ENCODE results near the gene SELENOV.
"Not testable (repeated sequence)": the region's sequence is repeated elsewhere in the genome, so short reads cannot be mapped to it uniquely, and the experiment has no call there.

SELENOV gene

DNA sequence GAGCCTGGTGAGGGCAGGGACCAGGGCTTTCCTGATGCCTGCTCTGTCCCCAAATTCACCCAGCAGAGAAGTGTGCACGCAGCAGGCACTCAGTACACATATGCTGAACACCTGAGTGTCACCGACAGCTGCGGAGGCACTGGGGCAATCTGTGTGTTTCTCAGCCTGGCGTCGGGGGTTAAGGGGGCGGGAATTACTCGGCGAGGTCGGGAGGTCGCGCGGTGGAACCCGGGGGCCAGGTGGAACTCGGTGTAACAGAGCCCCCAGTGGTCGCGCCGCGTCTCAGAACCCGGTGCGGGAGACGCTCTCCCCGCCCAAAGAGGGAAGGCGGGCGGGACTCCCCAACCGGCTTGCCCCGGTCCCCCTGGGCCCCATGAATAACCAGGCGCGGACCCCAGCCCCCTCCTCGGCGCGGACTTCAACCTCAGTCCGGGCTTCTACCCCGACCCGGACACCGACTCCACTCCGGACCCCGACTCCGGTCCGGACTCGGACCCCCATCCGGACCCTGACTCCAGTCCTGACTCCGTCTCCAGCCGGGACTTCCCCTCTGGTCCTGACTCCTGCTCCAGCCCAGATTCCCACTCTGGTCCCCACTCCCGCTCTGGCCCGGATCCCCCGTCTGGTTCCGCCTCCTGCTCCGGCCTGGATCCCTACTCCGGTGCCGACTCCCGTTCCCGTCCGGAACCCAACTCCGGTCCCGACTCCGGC, at the start of gene SELENOV:
TSS of gene SELENOV (plus strand) at position 300 of the 711 bp plus-strand sequence. CDS start at position 374, 74 bp downstream.
- no peak for DNase-seq (ENCODE audit: low read depth)

DNA sequence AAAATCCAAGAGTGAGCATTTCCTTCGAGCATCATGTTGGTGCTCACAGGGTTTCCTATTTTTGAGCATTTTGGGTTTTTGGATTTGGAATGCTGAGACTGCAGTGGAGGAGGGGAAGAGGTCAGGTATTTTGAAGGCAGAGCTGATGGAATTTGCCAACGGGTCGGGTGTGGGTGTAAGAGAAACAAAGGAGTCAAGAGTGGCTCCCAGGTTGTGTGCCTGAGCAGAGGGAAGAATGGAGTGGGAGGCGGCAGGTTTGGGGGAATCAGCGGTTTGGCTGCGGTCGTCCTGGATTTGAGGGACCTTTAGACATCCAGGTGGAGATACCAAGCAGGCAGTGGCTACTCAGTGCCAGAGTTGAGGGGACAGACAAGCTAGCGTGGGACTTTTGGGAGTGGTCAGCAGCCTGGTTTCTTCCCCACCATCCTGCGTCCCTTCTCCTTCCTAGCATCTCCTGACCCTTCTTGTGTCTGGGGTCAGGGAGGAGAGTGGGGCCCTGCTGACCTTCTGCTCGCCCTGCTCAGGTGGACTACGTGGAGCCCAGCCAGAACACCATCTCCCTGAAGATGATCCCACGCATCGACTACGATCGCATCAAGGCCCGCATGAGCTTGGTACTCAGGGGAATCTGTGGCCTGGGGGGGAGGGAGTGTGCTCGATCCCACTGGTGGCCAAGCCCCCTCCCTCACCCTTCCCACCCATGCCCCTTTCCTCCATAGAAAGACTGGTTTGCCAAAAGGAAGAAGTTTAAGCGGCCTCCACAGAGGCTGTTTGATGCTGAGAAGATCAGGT, 48.8 kb upstream of the SELENOV start:
- DNase-seq (ENCODE audit: low read depth): no peak

GRCh38 chr19:39467941-39468340, 47.0 kb upstream of the SELENOV start:
- DNase-seq (ENCODE audit: low read depth): no peak

GRCh38 chr19:39469036-39469435, 45.9 kb upstream of the SELENOV start:
- no peak for DNase-seq (ENCODE audit: low read depth)

DNA sequence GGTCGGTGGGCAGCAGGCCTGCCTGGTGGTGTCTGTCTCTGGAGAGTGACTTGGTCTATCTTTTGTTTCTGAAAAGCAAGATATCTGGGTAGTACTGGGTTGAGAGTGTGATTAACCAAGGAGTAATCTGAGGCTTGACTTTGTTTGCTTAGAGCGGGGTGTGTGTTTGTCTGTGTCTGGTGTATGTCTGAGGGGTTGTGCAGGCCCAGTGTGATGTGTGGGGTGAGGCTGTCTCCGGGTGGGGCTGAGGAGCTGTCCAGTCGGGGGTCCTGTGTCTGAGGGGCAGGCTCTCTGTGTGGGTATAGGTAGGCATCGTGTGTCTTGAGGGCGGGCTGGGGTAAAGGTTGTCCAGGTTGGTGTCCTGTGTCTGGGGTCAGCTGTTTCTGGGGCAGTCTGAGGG, 45.4 kb upstream of the SELENOV start:
- no peak for DNase-seq (ENCODE audit: low read depth)

DNA sequence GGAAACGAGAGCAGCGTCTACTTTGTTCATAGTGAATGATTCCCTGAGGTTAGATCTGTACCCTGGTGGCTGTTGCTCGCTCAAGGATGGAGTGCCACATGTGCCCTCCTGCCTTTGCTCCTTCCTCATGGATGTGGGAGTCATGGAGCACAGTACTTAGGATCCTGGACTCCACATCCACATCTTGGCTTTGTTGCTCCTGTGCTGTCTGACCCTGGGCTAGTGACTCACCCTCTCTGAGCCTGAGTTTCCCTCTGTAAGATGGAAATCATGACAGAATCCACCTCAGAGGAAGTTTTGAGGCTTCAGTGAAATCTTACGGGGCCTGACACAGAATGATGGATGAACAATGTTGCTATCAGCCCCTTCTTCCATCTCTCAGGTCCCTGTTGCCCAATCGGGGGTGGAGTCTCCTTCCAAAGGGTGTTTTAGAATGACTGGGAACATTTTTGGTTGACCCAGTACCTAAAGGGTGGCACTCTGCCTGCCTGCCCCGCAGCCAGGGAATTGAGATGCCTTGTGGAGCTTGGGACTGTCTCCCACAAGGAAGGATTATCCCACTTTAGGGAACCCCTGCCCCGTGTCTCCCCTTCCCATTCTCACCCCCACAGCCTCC, 44.1 kb upstream of the SELENOV start:
- no peak for DNase-seq (ENCODE audit: low read depth)

GRCh38 chr19:39471756-39472536, 43.0 kb upstream of the SELENOV start:
- no peak for DNase-seq (ENCODE audit: low read depth)

DNA sequence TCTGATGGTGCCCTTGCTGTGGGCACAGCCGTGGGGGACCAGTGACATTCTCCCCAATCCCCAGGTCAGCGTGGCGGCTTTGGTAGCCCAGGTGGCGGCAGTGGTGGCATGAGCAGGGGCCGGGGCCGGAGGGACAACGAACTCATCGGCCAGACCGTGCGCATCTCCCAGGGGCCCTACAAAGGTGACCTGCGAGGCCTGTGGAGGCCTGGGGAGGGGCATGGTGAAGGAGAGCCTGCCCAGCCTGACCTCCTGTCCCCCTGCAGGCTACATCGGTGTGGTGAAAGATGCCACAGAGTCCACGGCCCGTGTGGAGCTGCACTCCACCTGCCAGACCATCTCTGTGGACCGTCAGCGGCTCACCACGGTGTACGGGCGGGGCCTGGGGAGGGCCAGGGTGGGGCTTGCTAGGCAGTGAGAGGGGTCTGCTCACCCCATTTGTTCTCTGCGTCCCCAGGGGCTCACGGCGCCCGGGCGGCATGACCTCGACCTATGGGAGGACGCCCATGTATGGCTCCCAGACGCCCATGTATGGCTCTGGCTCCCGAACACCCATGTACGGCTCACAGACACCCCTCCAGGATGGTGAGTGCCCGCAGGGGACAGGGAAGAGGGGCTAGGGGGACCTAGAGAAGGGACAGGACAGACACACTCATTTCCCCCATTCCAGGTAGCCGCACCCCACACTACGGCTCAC, 42.0 kb upstream of the SELENOV start:
- DNase-seq (ENCODE audit: low read depth): no peak

DNA sequence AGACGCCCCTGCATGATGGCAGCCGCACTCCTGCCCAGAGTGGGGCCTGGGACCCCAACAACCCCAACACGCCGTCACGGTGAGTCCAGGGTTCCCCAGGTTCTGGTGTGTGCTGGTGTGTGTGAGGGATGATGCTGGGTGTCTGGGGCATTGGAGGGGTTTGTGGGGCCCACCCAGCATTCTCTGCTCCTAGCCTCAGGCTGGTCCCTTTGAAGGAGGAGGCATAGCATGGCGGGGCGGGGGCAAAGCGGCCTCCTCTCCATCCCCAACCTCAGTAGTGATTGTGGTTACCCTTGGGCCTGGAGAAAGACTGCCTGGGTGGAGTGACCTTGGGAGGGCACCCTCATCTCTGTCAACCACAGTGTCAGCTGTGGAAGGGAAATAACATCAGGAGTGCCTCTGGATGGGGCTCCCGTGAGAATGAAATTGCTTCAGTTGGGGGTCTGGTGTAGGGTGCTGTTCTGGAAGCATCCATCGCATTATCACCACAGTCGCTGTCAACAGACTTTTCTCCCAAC, 41.4 kb upstream of the SELENOV start:
- no peak for DNase-seq (ENCODE audit: low read depth)

DNA sequence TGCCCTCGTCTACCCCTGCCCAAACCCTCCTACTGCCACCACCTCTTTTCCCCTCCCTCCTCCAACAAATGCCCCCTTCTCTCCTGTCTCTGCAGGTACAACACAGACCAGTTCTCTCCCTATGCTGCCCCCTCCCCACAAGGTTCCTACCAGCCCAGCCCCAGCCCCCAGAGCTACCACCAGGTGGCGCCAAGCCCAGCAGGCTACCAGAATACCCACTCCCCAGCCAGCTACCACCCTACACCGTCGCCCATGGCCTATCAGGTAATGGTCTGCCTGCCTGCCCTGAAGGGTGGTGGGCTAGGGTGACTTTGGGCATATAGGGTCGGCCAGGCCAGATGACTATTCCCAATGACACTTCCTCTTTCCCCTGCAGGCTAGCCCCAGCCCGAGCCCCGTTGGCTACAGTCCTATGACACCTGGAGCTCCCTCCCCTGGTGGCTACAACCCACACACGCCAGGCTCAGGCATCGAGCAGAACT, 40.8 kb upstream of the SELENOV start:
- no peak for DNase-seq (ENCODE audit: low read depth)

GRCh38 chr19:39475748-39476147, 39.2 kb upstream of the SELENOV start:
- no peak for DNase-seq (ENCODE audit: low read depth)

GRCh38 chr19:39479319-39479801, 35.6 kb upstream of the SELENOV start:
- not testable (repeated sequence) for DNase-seq (ENCODE audit: low read depth)

DNA sequence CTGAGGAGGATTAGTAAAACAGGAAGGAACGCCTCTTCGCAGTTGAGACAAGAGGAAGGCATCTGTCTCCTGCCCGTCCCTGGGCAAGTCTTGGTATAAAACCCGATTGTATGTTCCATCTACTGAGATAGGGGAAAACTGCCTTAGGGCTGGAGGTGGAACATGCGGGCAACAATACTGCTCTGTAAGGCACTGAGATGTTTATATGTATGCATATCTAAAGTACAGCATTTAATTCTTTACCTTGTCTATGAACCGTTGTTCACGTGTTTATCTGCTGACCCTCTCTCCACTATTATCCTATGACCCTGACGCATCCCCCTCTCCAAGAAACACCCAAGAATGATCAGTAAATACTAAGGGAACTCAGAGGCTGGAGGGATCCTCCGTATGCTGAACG, 35.0 kb upstream of the SELENOV start:
- DNase-seq (ENCODE audit: low read depth): no peak

- peak; percentile 99 for DNase-seq (ENCODE audit: low read depth)
Measured at GRCh38 chr19:39480337-39481228, 34.4 kb upstream of the SELENOV start, which contains the start of gene TIMM50. TSS of gene TIMM50 (plus strand) at chr19:39480838. CDS start at chr19:39480854, 16 bp downstream.

DNA sequence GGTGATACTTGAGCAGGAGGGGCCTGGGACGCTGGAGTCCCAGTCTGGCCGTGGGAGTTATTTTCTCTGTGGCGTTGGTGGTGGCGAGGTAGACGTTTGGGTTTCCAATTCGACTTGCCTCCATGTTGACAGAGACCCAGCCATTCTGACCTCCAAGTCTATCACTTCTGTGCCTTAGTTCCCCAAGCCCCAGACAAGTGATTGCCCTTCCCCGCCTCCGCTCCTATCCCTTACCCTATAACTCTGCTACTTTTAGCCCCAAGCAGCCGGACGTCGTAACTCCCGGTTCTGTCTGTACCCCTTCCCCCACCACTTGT, 33.8 kb upstream of the SELENOV start:
- DNase-seq (ENCODE audit: low read depth): no peak

DNA sequence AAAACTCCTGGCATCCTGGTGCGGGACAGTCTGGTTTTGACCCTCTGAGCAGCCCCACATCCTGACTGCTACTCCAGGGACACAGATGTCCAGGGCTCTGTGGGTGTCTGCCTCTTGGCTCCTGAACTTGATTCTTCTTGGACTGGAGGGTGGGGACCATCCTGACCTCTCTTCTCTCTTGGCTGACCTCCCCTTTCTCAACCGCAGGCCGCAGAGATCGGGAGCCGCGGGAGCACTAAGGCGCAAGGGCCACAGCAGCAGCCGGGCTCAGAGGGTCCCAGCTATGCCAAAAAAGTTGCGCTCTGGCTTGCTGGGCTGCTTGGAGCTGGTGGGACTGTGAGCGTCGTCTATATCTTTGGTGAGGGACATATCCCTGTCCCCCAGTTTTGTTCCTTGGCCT, 33.3 kb upstream of the SELENOV start:
- no peak for DNase-seq (ENCODE audit: low read depth)

DNA sequence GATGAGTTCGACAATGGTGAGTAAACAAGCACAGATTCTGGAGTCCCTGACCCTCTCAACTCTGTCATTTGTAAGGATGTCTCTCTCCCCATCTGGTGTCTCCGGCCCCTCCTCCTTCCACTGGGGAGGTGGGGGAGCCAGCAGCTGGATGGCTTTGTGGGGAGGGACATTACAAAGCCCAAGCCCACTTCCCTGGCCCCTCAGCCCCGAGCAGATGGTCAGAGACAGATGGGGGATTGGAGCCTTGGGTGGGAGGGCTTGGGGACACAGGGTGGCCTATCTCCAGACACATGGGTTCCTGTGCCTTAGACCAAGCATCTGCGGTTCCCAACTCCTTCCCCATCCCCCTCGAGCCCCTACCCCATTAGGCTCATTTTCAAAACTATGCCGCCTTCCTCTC, 31.8 kb upstream of the SELENOV start:
- no peak for DNase-seq (ENCODE audit: low read depth)

GRCh38 chr19:39489756-39490155, 25.2 kb upstream of the SELENOV start:
- no peak for DNase-seq (ENCODE audit: low read depth)

DNA sequence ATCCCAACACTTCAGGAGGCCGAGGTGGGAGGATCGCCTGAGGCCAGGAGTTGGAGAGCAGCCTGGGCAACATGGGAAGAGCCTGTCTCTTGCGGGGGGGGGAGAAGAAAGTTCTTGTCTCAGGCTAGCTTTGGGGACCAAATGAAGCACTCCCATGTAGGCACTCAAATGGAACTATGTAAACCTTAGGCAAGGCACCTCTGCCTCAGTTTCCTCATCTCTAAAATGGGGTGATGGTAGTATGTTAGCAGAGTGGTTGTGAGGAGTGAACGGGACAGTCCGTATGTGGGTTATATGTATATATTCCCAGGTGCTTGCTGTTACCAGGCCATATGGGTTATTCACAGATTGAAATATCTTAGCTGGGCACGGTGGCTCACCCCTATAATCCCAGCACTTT, 22.7 kb upstream of the SELENOV start:
- DNase-seq (ENCODE audit: low read depth): no peak

DNA sequence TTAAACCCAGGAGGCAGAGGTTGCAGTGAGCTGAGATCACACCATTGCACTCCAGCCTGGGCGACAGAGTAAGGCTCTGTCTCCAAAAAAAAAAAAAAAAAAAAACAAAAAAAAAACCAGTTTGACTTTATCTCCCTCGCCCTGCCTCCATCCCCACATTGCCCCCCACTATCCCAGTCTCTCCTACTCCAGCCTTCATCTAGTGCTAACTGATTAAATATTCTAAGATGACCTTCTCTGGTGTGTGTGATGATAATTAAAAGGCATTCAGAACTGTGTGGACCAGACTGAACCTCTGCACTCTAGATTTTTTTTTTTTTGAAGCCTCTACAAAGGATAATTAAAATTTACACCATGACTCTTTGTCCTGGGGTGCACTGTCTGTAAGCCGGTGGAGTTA, 22.2 kb upstream of the SELENOV start:
- DNase-seq (ENCODE audit: low read depth): no peak

All from CMK (cell line).